GM15510 (cell line): ENCODE measurements around the gene DGKH.

Source experiments
- POLR2A ChIP-seq: IDR thresholded peaks from 3 replicates; pipeline ENCODE4 v1.6.1; 2011; ENCODE audit warnings: borderline replicate concordance; ENCODE audit not compliant: insufficient read length; ENCODE audit errors: extremely low read depth

DGKH gene

DNA sequence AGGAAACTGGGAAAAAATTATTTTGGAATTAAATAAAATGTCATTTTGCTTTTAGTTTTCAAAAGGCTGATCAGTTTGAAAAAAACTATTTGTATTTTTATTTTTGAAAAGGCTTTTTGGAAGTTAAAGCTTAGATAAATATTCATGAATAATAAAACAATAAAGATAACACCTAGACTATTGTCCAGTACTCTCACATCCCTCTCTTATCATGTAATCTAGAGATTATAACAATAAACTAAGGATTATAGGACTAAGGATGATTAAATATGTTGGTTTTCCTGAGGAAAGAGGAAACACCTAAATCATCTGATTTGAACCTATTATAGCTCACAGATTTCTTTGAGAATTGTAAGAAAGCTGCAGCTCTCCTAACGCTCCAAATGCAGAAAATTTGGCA is 142.1 kb downstream of the DGKH start:
- no peak for TF ChIP-seq POLR2A

DNA sequence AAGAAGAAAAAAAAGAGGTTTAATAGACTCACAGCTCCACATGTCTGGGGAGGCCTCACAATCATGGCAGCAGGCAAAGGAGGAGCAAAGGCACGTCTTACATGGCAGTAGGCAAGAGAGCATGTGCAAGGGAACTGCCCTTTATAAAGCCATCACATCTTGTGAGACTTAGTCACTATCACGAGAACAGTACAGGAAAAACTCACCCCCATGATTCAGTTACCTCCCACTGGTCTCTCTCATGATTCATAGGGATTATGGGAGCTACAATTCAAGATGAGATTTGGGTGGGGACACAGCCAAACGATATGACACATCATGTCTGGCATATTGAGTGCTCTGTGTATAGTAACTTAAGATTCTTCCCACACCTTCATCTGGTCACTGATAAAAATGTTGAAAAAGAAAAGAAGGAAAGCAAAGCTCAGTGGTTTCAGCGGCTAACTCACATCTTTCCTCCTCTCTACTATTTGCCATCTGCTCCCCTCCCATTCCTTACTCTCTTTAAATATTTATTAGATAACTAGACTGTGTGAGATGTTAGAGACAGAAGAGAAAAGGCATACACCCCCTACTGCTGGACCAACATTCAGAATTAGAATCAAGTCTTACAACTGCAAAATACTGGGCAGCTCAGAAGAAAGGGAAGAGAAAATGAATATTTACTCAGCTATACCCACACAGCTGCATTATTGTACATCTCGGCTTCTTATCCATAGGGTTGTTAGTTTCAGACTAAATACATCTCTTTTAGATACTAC is 163.4 kb downstream of the DGKH start:
- no peak for TF ChIP-seq POLR2A

DNA sequence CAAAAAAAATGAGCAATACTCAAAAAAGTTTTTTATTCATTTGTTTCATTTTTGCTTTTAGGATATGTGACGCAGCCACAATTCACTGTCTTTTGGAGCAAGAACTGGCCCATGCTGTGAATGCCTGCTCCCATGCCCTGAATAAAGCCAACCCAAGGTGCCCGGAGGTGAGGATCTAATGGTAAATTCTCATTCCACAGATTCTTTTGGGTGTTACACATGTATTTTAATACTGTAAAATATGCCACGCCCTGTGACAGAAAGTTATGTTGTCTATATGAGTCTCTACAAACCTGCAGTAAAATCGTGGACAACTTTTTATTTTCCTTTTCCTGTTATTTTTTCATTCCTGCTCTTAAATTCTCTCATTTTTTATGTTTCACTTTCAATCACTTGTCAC is 166.0 kb downstream of the DGKH start:
- no peak for TF ChIP-seq POLR2A

DNA sequence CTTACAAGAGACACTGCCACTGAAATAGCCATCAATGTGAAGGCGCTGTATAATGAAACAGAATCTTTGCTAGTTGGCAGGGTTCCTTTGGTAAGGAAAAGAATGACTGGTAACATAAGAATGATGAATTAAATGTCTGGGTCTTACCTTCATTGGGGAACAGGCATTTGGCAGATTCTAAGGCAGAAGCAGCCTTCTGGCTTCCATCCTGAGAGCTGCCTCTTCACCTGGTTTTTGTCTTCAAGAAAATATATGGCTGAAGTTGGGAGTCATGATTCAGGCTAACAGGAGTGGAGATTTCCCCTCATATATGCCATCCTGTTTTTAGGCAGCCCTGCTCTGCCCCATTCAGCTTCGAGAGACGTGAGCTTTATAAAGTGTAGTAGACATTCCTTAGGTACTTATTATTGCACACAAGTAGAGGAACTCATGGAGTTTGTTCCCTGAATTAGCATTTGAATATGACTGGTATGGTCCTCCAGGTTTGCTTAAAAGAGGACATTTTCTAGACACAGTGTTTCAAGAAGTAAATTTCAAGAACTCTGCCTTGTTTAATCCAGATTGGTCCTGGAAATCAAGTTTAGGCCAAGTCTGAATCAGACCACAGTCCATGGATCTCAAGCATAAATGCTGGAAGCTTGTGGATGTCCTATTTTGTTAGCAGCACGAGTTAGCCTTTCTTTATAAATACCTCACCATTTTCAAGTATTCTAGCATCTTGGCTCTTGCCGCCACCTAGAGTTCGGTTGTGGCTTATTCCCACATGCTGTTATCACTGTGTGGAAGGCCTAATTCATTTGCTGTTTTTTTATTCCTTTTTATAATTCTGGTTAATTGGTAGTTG is 167.4 kb downstream of the DGKH start:
- TF ChIP-seq POLR2A, result no peak

DNA sequence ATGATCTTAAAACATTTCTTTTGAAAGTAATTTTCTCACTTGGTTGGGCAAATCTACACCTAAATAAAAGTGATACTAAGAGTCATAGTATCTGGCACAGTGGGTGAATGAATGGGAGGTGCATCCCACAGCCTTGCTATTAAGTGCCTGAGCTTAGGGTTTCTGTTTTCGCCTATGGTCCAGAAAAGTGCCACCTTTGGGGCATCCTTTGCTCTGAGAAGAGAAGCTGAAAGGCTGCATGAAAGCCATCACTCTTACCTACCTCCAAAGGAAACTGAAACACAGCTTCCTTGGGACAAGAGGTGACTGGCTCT is 167.9 kb downstream of the DGKH start:
- TF ChIP-seq POLR2A, result no peak

DNA sequence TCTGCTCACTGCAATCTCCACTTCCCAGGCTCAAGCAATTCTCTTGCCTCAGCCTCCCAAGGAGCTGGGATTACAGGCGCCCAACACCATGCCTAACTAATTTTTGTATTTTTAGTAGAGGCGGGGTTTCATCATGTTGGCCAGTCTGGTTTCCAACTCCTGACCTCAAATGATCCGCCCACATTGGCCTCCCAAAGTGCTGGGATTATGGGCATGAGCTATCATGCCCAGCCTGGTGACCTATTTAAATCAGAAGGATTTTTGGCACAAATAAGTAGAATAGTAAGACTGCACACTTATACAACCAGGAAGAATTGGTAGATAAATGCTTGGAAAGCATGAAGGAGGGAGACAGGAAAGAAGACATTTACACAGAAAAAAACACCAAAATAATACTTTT is 170.1 kb downstream of the DGKH start:
- no peak for TF ChIP-seq POLR2A

DNA sequence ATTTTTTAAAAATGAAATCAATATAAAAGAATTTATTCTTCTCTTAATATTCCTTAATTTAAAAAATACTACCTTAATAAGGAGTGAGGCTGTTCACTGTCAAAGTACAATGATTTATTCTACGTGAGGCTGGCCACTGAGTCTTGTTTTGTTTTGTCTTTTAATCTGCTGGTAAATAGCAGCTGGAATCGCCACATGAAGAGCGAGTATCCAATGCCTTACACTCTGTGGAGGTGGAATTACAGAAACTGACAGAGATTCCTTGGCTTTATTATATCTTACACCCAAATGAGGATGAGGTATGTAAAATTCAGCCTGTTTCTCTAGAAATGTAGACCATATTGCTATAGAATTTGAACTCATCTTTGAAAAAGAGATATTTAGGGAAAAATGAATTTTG is 170.6 kb downstream of the DGKH start:
- no peak for TF ChIP-seq POLR2A

DNA sequence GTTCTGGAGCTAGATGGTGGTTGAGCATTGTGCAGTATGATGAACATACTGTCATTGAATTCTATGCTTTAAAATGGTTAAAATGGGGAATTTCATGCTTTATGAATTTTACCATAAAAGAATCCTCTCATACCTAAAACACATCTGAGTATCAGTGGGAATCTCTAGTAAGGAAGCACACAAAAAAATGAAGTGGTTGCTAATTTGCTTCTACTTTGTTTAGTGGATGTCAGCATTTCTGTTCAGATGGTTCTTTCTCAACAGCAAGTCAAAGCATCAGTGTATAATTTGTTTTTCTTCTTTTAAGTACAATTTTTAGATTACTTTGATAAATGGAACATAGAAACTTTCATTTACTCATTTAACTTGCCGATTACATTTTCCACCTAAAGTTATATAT is 171.4 kb downstream of the DGKH start:
- TF ChIP-seq POLR2A, result no peak

DNA sequence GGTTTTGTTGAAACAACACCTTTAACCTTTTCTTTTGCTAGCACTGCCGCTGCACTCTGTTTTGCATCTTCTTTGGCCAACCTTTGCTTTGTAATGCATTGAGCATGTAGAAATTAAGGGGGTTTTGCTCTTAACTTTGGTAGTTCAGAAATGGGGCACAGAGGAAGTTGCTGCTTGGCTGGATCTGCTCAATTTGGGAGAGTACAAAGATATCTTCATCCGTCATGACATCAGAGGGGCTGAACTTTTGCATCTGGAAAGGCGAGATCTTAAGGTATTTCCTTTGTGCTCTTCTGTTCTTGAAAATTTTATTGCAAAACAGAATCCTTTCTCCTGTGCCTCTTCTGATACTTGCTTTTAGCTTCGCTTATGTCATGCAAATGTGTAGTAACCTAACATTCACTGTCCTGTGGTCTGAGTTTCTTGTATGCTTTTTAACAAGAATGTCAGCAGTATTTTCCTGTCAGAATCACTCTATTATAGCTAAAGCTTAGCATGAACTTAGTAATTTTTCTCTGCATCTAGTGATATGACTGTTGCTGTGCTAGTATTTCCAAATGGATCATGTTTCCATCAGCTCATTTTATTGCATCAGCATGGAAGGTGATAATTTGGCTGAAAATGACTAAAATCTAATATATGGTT is 172.8 kb downstream of the DGKH start:
- no peak for TF ChIP-seq POLR2A

DNA sequence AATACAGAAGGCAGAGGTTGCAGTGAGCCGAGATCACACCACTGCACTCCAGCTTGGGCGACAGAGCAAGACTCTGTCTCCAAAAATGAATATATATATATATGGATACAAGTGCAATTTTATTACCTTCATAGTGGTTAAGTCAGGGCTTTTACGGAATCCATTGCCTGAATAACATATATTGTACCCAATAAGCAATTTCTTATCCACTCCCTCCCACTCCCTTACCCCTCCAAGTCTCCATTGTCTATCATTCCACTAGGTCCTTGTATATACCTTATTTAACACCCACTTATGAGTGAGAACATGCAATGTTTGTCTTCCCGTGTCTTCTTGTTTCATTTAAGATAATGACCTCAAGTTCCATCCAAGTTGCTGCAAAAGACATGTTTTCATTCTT is 175.2 kb downstream of the DGKH start:
- TF ChIP-seq POLR2A, result no peak

DNA sequence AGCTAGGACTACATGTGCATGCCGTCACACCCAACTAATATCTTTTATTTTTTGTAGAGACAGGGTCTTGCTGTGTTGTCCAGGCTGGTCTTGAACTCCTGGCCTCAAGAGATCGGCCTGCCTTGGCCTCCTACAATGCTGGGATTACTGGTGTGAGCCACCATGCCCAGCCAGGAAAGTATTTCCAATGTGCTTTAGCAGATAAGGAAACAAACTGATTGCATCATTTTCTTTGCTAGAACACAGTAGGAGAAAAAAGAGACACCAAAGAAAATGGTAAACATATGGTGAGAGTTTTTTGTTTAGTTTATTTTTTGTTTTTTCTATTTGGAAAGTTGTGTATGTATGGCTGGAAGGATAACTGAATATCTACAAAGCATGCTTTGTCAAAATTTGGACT is 176.6 kb downstream of the DGKH start:
- no peak for TF ChIP-seq POLR2A

DNA sequence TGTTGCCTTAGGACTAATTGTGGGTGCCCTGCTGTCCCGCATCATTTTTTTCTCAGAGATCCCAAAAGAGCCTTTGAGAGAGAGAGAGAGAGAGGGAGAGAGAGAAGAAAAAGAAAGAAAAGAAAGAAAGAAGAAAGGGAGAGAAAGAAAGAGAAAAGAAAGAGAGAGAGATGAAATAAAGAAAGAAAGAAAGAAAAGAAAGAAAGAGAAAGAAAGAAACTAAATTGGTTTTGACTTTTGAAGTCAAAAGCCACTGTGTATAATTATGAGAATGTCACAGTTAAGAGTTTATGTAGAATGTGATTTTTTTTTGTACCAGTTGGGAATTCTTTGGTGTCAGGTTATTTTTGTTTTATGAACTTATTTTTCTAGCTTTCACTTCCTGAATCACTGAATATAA is 180.1 kb downstream of the DGKH start:
- no peak for TF ChIP-seq POLR2A

DNA sequence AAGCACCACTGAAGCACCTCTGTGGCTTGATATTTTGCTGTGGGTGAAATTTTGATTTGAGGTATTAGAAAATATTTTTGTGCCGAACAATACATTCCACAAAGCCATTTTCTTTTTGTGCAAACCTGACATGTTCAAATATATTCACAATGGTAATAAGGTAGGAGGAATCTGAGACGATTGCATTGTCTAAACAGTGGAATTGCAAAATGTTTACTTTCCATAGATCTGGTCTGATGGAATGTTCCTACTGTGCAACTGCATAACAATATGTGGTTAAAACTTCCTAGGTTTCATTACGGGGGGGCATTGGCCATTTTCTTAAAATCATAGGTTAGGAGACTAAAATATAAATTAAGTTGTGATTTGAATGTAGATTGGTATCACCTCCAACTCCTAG is 180.8 kb downstream of the DGKH start:
- TF ChIP-seq POLR2A, result no peak

DNA sequence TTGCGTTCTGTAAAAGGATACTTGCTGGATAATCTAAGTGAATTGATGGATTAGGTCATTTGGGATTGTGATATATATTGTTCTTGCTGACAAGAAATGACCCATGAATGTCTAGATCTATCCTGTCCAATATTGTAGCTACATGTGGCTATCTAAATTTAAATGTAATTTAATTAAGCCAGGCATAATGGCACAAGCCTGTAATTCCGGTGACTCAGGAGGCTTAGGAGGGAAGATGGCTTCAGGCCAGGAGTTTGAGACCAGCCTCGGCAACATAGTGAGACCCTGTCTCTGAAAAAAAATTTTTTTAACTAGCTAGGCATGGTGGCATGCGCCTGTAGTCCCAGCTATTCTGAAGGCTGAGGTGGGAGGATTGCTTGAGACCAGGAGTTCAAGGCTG is 184.2 kb downstream of the DGKH start:
- no peak for TF ChIP-seq POLR2A

DNA sequence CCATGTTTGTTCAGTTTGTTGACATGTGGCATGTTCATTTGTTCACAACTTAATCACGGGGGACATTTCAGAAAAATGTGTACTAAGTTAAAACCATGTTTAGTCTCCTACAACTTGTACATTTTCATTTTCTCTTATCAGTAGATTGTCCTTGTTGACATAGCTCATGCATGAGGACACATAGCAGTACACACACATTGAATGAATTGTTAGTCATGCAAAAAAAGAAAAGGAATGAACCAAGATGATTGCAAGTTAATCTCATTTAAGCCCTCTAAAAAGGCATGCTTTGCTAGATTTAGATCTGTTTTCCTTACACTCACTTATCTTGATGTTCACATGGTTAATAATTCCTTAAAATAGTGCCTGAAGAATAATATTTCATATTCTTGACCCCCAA is 185.3 kb downstream of the DGKH start:
- TF ChIP-seq POLR2A, result no peak

DNA sequence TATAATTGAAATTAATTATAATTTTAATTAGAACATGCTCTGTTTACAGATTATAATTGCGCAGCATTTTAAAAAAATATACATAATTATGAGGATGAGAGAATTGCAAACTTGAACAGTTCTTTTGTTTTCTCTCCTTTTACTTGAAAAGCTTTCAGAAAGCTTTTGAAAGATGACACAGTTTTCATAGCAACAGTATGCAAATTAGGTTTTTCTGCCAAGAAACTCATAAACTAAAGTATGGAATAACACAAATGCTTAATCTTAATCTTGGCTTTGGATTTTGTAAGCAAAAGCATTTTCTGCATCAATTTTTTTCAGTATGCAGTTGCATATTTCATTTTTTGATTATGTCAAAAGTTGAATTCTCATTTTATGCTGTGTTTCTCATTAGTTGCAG is 190.7 kb downstream of the DGKH start:
- no peak for TF ChIP-seq POLR2A
